Smooth muscle cell (in vitro differentiated cells): ENCODE results near the gene FXYD2. TPM values are rescaled to one million over a fixed set of nuclear protein-coding genes. Genes with fewer than 3 reads are reported as not detected.

Experiments
- DNase-seq: peaks from one replicate; lab custom pipeline; 2025; ENCODE audit not compliant: unreplicated experiment; lab: John Stamatoyannopoulos, UW
- H2AFZ ChIP-seq: fragments of 200-600 bp; sonication (generic); 2 replicates; pipeline ENCODE4 v1.6.0; 2016; ENCODE audit warnings: antibody characterized with exemption, low read depth, mild to moderate bottlenecking
- H3F3A ChIP-seq: fragments of 200-600 bp; sonication (generic); 2 replicates; pipeline ENCODE4 v1.6.0; 2017; ENCODE audit warnings: antibody characterized with exemption, low read depth
- H3K27ac ChIP-seq: fragments of 200-600 bp; sonication (generic); 2 replicates; pipeline ENCODE4 v1.5.1; 2016; ENCODE audit warnings: low read depth, mild to moderate bottlenecking
- H3K27me3 ChIP-seq: fragments of 200-600 bp; sonication (generic); 2 replicates; pipeline ENCODE4 v1.6.1; 2016; ENCODE audit warnings: low read depth, mild to moderate bottlenecking
- H3K36me3 ChIP-seq: fragments of 200-600 bp; sonication (generic); 2 replicates; pipeline ENCODE4 v1.5.1; 2016; ENCODE audit warnings: low read depth
- H3K4me1 ChIP-seq: fragments of 200-600 bp; sonication (generic); 2 replicates; pipeline ENCODE4 v1.5.1; 2016; ENCODE audit warnings: low read depth
- H3K4me2 ChIP-seq: fragments of 200-600 bp; sonication (generic); 2 replicates; pipeline ENCODE4 v1.6.0; 2016; ENCODE audit warnings: mild to moderate bottlenecking
- H3K4me3 ChIP-seq: fragments of 200-600 bp; sonication (generic); 2 replicates; pipeline ENCODE4 v1.5.1; 2016; ENCODE audit warnings: mild to moderate bottlenecking
- H3K79me2 ChIP-seq: fragments of 200-600 bp; sonication (generic); 2 replicates; pipeline ENCODE4 v1.6.0; 2016; ENCODE audit warnings: low read depth, mild to moderate bottlenecking
- H3K9ac ChIP-seq: fragments of 200-600 bp; sonication (generic); 2 replicates; pipeline ENCODE4 v1.6.0; 2016; ENCODE audit warnings: low read depth
- H3K9me3 ChIP-seq: fragments of 200-600 bp; sonication (generic); replicated peaks from 2 replicates; pipeline ENCODE4 v1.5.1; 2016; ENCODE audit warnings: low read depth
- H4K20me1 ChIP-seq: fragments of 200-600 bp; sonication (generic); 2 replicates; pipeline ENCODE4 v1.6.0; 2016; ENCODE audit warnings: low read depth
- CTCF ChIP-seq: fragments of 200-600 bp; sonication (generic); IDR thresholded peaks from 2 replicates; pipeline ENCODE4 v1.5.1; 2017; ENCODE audit warnings: borderline replicate concordance, mild to moderate bottlenecking, antibody characterized with exemption; ENCODE audit not compliant: insufficient read depth, poor library complexity, severe bottlenecking
- WGBS: methylation state at CpG from one replicate; pipeline ENCODE4 v1.1.7; 2016; ENCODE audit warnings: low lambda C conversion rate; 5-methylcytosine and 5-hydroxymethylcytosine counted together
- polyA plus RNA-seq: library from polyadenylated mRNA; unstranded; fragments of >200 nt; fragmentation: Nextera tagmentation; extraction: Ambion mirVana; gene quantifications from 2 replicates; pipeline ENCODE4 v1.2.1, GENCODE V29; 2016
- total RNA-seq: library from RNA; depleted of rRNA; stranded (reverse); fragments of >200 nt; gene quantifications from 2 replicates; pipeline ENCODE4 v1.2.3, GENCODE V29; 2014

Gene FXYD2
- total and polyA plus RNA-seq, 2 experiments from 2014 or later: 1.00 TPM; not detected in 1

DNA sequence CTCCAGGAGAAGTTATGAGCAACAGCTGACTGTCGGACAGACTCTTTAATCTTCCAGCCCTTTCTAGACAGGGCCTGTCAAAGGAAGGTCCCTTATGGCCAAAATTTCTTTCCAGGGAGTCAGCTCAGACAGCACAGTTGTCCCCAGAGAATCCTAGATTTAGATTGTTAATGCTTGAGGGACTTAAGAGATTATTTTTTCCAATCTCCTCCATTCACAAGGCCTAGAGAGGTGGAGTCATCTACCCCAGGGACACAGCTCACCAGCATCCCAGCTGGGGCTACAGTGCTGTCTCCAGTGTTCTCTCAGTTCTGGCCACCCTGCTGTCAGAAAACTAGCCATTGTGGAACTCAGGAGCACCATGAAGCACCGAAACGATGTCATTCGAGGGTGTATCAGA is 35.3 kb downstream of the FXYD2 start:
- no peaks in the 10 kb centered on the region for H3F3A ChIP-seq
- no peak overlapping the region for H3K4me2 ChIP-seq
- H3K27me3 ChIP-seq: peaks cover 52% of the 10 kb centered on the region
- DNase-seq: no peak
- no peaks in the 10 kb centered on the region for H4K20me1 ChIP-seq
- no peak overlapping the region for H3K4me3 ChIP-seq
- no peaks in the 10 kb centered on the region for H3K36me3 ChIP-seq
- H3K79me2 ChIP-seq: no peaks in the 10 kb centered on the region
- no peak overlapping the region for H3K27ac ChIP-seq
- H3K9ac ChIP-seq: no peak overlapping the region
- no peak overlapping the region for H2AFZ ChIP-seq
- H3K4me1 ChIP-seq: no peaks in the 10 kb centered on the region
- H3K9me3 ChIP-seq: no peaks in the 10 kb centered on the region
- TF ChIP-seq CTCF: no peak
- WGBS: 76% methylated on average over 4 of the region's 4 CpGs

DNA sequence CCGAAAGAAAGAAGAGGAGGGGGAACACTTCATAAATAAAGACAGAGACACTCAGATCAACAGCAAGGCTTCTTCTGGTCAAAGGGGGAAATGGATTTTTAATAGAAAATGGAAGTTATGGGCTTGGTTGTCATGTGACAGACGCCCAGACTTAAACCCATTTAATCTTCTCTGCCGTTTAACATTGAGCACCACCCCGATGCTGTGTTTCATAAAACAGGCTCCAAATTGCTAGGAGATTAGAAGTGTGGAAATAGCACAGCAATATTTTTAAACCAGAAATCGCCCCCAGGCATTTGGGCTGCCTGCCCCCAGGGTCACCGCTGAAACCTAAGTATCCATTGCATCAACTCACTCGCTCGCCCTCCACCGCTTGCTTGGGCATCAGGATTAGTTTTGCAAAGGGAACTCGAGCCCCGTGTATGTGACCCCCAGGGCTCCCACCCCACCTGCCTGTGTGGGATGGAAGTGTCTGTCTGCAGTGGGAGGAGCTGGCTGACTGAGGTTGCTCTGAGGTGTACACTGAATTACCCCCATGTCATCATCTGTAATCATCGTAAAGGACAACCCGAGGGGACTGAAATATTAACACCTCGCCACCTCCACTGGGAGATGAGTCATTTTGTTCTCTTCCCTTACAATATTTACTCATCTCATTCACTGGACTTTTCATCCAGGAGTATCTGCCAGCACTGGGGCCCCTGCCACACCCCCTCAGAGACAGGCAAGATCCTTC is 38.2 kb downstream of the FXYD2 start:
- Histone ChIP-seq H3K36me3 (no peaks in the 10 kb centered on the region), H3K27me3 (peaks cover 52% of the 10 kb centered on the region), H3K27ac (no peak overlapping the region), H3F3A (no peaks in the 10 kb centered on the region), H3K9me3 (no peaks in the 10 kb centered on the region), H3K4me2 (peak overlapping the region; percentile 26), H3K79me2 (no peaks in the 10 kb centered on the region), H4K20me1 (no peaks in the 10 kb centered on the region), H2AFZ (no peak overlapping the region), H3K4me3 (no peak overlapping the region), H3K9ac (no peak overlapping the region), H3K4me1 (no peaks in the 10 kb centered on the region)
- TF ChIP-seq CTCF: no peak
- no peak for DNase-seq
- 53% methylated on average over 14 of the region's 14 CpGs for WGBS

- WGBS: 83% methylated on average over 11 of the region's 11 CpGs
- Histone ChIP-seq H3K9me3 (no peaks in the 10 kb centered on the region), H3K4me3 (no peak overlapping the region), H3K9ac (no peak overlapping the region), H4K20me1 (no peaks in the 10 kb centered on the region), H3K36me3 (no peaks in the 10 kb centered on the region), H3K27me3 (peaks cover 89% of the 10 kb centered on the region), H3K4me2 (no peak overlapping the region), H3K27ac (no peak overlapping the region), H3K4me1 (no peaks in the 10 kb centered on the region), H3K79me2 (no peaks in the 10 kb centered on the region), H3F3A (no peaks in the 10 kb centered on the region), H2AFZ (no peak overlapping the region)
- no peak for DNase-seq
- TF ChIP-seq CTCF: no peak
Observed at GRCh38 chr11:117782101-117782500, 42.4 kb downstream of the FXYD2 start.

DNA sequence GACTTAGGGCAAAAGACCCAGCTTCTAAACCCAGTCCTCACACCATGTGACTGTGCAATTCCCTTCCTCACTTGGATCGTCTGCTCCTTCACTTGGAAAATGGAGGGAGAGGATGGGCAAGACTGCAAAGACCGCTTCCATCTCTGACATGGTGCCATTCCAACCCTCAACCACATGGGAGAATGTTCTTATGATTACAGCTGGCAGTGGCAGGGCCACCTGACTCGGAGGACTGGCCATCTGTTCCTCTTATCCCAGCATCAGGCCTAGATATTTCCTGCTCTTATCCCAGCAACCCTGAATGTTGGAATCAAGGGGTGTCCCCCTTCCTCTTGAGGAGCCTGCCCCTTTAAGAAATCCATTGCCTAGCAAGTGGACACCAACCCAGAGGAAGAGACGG is 42.9 kb downstream of the FXYD2 start:
- H3K4me1 ChIP-seq: no peaks in the 10 kb centered on the region
- H3K79me2 ChIP-seq: no peaks in the 10 kb centered on the region
- no peaks in the 10 kb centered on the region for H3K9me3 ChIP-seq
- no peaks in the 10 kb centered on the region for H3F3A ChIP-seq
- H3K27me3 ChIP-seq: peaks cover 93% of the 10 kb centered on the region
- H2AFZ ChIP-seq: no peak overlapping the region
- TF ChIP-seq CTCF: no peak
- H4K20me1 ChIP-seq: no peaks in the 10 kb centered on the region
- 91% methylated on average over 4 of the region's 4 CpGs for WGBS
- H3K27ac ChIP-seq: no peak overlapping the region
- no peak for DNase-seq
- H3K4me3 ChIP-seq: no peak overlapping the region
- H3K36me3 ChIP-seq: no peaks in the 10 kb centered on the region
- no peak overlapping the region for H3K9ac ChIP-seq
- H3K4me2 ChIP-seq: no peak overlapping the region
